Loucy (cell line): ENCODE data around the gene TRIM15.
"Not testable (repeated sequence)": the region's sequence is repeated elsewhere in the genome, so short reads cannot be mapped to it uniquely, and the experiment has no call there.

Experiments used
- H2AFZ ChIP-seq: fragments of 200-600 bp; sonication (generic); 2 replicates; pipeline ENCODE4 v1.6.0; 2016; ENCODE audit warnings: antibody characterized with exemption, mild to moderate bottlenecking, low read length, moderate library complexity
- H3F3A ChIP-seq: fragments of 200-600 bp; 2 replicates; pipeline ENCODE4 v1.6.0; 2016; ENCODE audit warnings: antibody characterized with exemption, low read depth, mild to moderate bottlenecking
- H3K27me3 ChIP-seq: fragments of 200-600 bp; sonication (generic); 2 replicates; pipeline ENCODE4 v1.6.1; 2014; ENCODE audit warnings: low read length, mild to moderate bottlenecking; ENCODE audit not compliant: insufficient read depth, poor library complexity, severe bottlenecking
- H3K36me3 ChIP-seq: fragments of 200-600 bp; sonication (generic); 2 replicates; pipeline ENCODE4 v1.6.1; 2016; ENCODE audit warnings: low read length; ENCODE audit not compliant: insufficient read depth
- H3K4me1 ChIP-seq: fragments of 200-600 bp; sonication (generic); 2 replicates; pipeline ENCODE4 v1.5.1; 2014; ENCODE audit warnings: low read length, mild to moderate bottlenecking; ENCODE audit not compliant: insufficient read depth, poor library complexity, severe bottlenecking
- H3K4me2 ChIP-seq: fragments of 200-600 bp; sonication (generic); 2 replicates; pipeline ENCODE4 v1.6.0; 2014; ENCODE audit warnings: antibody characterized with exemption, low read length, low read depth, mild to moderate bottlenecking; ENCODE audit not compliant: poor library complexity, severe bottlenecking
- H3K4me3 ChIP-seq: fragments of 200-600 bp; sonication (generic); 2 replicates; pipeline ENCODE4 v1.5.1; 2014; ENCODE audit warnings: low read length, mild to moderate bottlenecking, mixed read lengths; ENCODE audit not compliant: poor library complexity, severe bottlenecking
- H3K79me2 ChIP-seq: fragments of 200-600 bp; sonication (generic); 2 replicates; pipeline ENCODE4 v1.6.1; 2014; ENCODE audit warnings: low read length; ENCODE audit not compliant: insufficient read depth
- H3K9ac ChIP-seq: fragments of 200-600 bp; sonication (generic); 2 replicates; pipeline ENCODE4 v1.6.0; 2014; ENCODE audit warnings: mild to moderate bottlenecking, low read depth, low read length, moderate library complexity; ENCODE audit not compliant: poor library complexity, severe bottlenecking
- H3K9me2 ChIP-seq: fragments of 200-600 bp; sonication (generic); replicated peaks from 2 replicates; pipeline ENCODE4 v1.6.1; 2016; ENCODE audit warnings: low read depth, low read length, mixed read lengths
- H3K9me3 ChIP-seq: fragments of 200-600 bp; sonication (generic); 2 replicates; pipeline ENCODE4 v1.6.1; 2014; ENCODE audit warnings: mild to moderate bottlenecking, antibody characterized with exemption, low read length, low read depth; ENCODE audit not compliant: insufficient read depth
- H4K20me1 ChIP-seq: fragments of 200-600 bp; sonication (generic); 2 replicates; pipeline ENCODE4 v1.6.0; 2014; ENCODE audit warnings: antibody characterized with exemption, low read length, mild to moderate bottlenecking; ENCODE audit not compliant: insufficient read depth, poor library complexity, severe bottlenecking
- CTCF ChIP-seq: fragments of 200-600 bp; sonication (generic); conservative IDR thresholded peaks from 2 replicates; pipeline ENCODE4 v1.5.1; 2014; ENCODE audit warnings: mild to moderate bottlenecking, antibody characterized with exemption, low read length
- EZH2phosphoT487 ChIP-seq: fragments of 200-600 bp; IDR thresholded peaks from 2 replicates; pipeline ENCODE4 v1.6.1; 2018; ENCODE audit warnings: antibody characterized with exemption, mild to moderate bottlenecking, moderate library complexity, borderline replicate concordance

The TRIM15 gene

GRCh38 chr6:30164714-30165113 is 1.4 kb downstream of the TRIM15 start:
- Histone ChIP-seq H4K20me1 (no peaks in the 10 kb centered on the region), H3K4me2 (no peak overlapping the region), H3K9me3 (no peaks in the 10 kb centered on the region), H3K4me1 (peaks cover 60% of the 10 kb centered on the region), H3F3A (peaks cover 3% of the 10 kb centered on the region; the same call in 1 of the 2 replicates), H2AFZ (no peak overlapping the region), H3K27me3 (no peaks in the 10 kb centered on the region), H3K4me3 (no peak overlapping the region), H3K9me2 (no peaks in the 10 kb centered on the region), H3K9ac (no peak overlapping the region), H3K36me3 (no peaks in the 10 kb centered on the region), H3K79me2 (no peaks in the 10 kb centered on the region)
- TF ChIP-seq CTCF (no peak), EZH2phosphoT487 (no peak)

GRCh38 chr6:30165238-30165637 is 1.9 kb downstream of the TRIM15 start:
- not testable (repeated sequence) for H3K79me2 ChIP-seq, H3K9me2 ChIP-seq, H2AFZ ChIP-seq, H3K36me3 ChIP-seq, H4K20me1 ChIP-seq, H3K4me2 ChIP-seq, H3K4me3 ChIP-seq, H3K9me3 ChIP-seq, H3F3A ChIP-seq, H3K9ac ChIP-seq, H3K27me3 ChIP-seq
- peaks cover 62% of the 10 kb centered on the region for H3K4me1 ChIP-seq

- H3K9ac ChIP-seq, result peak overlapping the region; percentile 65
- H3K4me2 ChIP-seq, result peak overlapping the region; percentile 77
- peaks cover 62% of the 10 kb centered on the region for H3K4me1 ChIP-seq
- H3K36me3 ChIP-seq, result no peaks in the 10 kb centered on the region
- no peaks in the 10 kb centered on the region for H4K20me1 ChIP-seq
- H3K9me3 ChIP-seq, result no peaks in the 10 kb centered on the region
- H3K79me2 ChIP-seq, result no peaks in the 10 kb centered on the region
- peaks cover 3% of the 10 kb centered on the region; the same call in 1 of the 2 replicates for H3F3A ChIP-seq
- H3K4me3 ChIP-seq, result peak overlapping the region; percentile 58
- peak overlapping the region; percentile 49; the same call in 1 of the 2 replicates for H2AFZ ChIP-seq
- no peak for TF ChIP-seq CTCF
- no peak for TF ChIP-seq EZH2phosphoT487
- no peaks in the 10 kb centered on the region for H3K9me2 ChIP-seq
- no peaks in the 10 kb centered on the region for H3K27me3 ChIP-seq
Measured at GRCh38 chr6:30167101-30167500, 3.8 kb downstream of the TRIM15 start.

- Histone ChIP-seq H3F3A (peaks cover 3% of the 10 kb centered on the region; the same call in 1 of the 2 replicates), H3K36me3 (no peaks in the 10 kb centered on the region), H2AFZ (peak overlapping the region; percentile 31; the same call in 1 of the 2 replicates), H4K20me1 (no peaks in the 10 kb centered on the region), H3K79me2 (no peaks in the 10 kb centered on the region), H3K4me3 (no peak overlapping the region), H3K9me3 (no peaks in the 10 kb centered on the region), H3K4me2 (peak overlapping the region; percentile 77), H3K9me2 (no peaks in the 10 kb centered on the region), H3K27me3 (no peaks in the 10 kb centered on the region), H3K4me1 (peaks cover 48% of the 10 kb centered on the region), H3K9ac (peak overlapping the region; percentile 65)
- no peak for TF ChIP-seq EZH2phosphoT487
- TF ChIP-seq CTCF, result no peak
Measured at GRCh38 chr6:30168741-30169140, 5.4 kb downstream of the TRIM15 start.
